HL-60/S4 treated with retinoic acid at 250 ng/mL for 4 days and 3 days (cell line): ENCODE measurements around the gene SPRED1.

Experiments
- in situ Hi-C: fragments of 300-500 bp; cut with MboI; formaldehyde crosslinking; loops from 2 replicates; pipeline ENCODE4 v1.7.0; 2022; ENCODE audit warnings: low sequenced_read_pairs

SPRED1 gene

GRCh38 chr15:38252481-38253350 is at the start of gene SPRED1:
Gene SPRED1, plus strand, starts transcription at chr15:38252836. Its CDS starts 350 bp downstream, at chr15:38253186.
- in situ Hi-C loops, result no loop called here

- in situ Hi-C loops, result no loop called here
These were observed 46.9 kb upstream of the SPRED1 start for GRCh38 chr15:38205526-38206272.

- in situ Hi-C loops, result no loop called here
These were observed 45.0 kb upstream of the SPRED1 start for GRCh38 chr15:38207621-38208020.

GRCh38 chr15:38208206-38208605 is 44.4 kb upstream of the SPRED1 start:
- in situ Hi-C loops, result no loop called here

GRCh38 chr15:38208779-38209178 is 43.9 kb upstream of the SPRED1 start:
- in situ Hi-C loops, result no loop called here

GRCh38 chr15:38211249-38211648 is 41.4 kb upstream of the SPRED1 start:
- in situ Hi-C loops, result no loop called here

GRCh38 chr15:38211811-38212210 is 40.8 kb upstream of the SPRED1 start:
- in situ Hi-C loops, result no loop called here

- in situ Hi-C loops, result no loop called here
These were observed 39.8 kb upstream of the SPRED1 start for GRCh38 chr15:38212729-38213351.

- in situ Hi-C loops, result no loop called here
These were observed 39.3 kb upstream of the SPRED1 start for GRCh38 chr15:38213356-38213755.

- in situ Hi-C loops, result no loop called here
These were observed 36.9 kb upstream of the SPRED1 start for GRCh38 chr15:38215707-38216106.

- in situ Hi-C loops, result no loop called here
These were observed 35.9 kb upstream of the SPRED1 start for GRCh38 chr15:38216763-38217162.

- in situ Hi-C loops, result no loop called here
These were observed 35.4 kb upstream of the SPRED1 start for GRCh38 chr15:38217191-38217595.

GRCh38 chr15:38217788-38218609 is 34.6 kb upstream of the SPRED1 start:
- in situ Hi-C loops, result no loop called here

GRCh38 chr15:38220606-38221273 is 31.9 kb upstream of the SPRED1 start:
- in situ Hi-C loops, result no loop called here

GRCh38 chr15:38224486-38224885 is 28.1 kb upstream of the SPRED1 start:
- in situ Hi-C loops, result no loop called here

GRCh38 chr15:38225381-38225780 is 27.3 kb upstream of the SPRED1 start:
- in situ Hi-C loops, result no loop called here

GRCh38 chr15:38226608-38227266 is 25.9 kb upstream of the SPRED1 start:
- in situ Hi-C loops, result no loop called here

- in situ Hi-C loops, result no loop called here
These were observed 24.7 kb upstream of the SPRED1 start for GRCh38 chr15:38227941-38228340.

- in situ Hi-C loops, result no loop called here
These were observed 24.0 kb upstream of the SPRED1 start for GRCh38 chr15:38228618-38229017.
